GM21737 (cell line): Measurements from ENCODE around the gene FHOD1.

ENCODE experiments used
- ATAC-seq: cut with Tn5 transposase; IDR thresholded peaks from one replicate; pipeline ENCODE4 v1.9.1; 2021; ENCODE audit warnings: mild to moderate bottlenecking, moderate library complexity; ENCODE audit not compliant: unreplicated experiment

The FHOD1 gene

DNA sequence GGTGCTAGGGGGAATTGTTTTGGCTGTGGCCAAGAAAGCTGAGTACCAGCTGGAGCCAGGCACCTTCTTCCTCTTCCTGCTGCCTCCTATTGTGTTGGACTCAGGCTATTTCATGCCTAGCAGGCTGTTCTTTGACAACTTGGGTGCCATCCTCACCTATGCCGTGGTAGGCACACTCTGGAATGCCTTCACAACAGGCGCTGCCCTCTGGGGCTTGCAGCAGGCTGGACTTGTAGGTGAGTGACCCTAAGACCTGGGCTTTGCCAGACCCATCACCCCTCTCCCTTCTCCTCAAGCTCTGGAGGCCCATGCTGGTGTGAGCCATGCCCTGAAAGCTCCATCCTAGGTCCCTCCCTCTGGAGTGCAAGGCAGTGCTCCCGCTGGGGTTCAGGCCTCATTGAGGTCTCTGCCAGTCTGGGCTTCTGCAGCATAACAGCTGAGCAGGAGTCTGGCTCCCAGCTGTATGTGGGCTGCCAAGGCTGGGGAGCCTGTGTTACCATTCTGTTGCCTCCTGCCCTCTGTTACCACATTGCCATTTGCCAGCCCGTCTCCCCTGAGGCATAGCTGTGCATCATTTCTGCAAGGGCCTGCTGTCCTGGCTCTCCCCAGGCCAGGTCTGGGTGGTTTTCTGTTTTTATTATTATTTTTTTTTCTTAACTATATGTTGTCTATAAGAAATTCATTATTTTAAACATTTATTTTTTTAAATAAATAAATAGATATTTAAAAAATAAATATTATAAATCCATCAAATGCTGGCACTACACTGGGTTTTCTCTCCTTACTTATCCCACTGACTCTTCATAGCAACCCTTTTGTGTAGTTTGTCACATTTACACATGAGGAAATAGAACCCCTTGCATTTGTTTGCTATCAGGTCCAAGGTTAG, 5.6 kb upstream of the FHOD1 start:
- no peak for ATAC-seq

DNA sequence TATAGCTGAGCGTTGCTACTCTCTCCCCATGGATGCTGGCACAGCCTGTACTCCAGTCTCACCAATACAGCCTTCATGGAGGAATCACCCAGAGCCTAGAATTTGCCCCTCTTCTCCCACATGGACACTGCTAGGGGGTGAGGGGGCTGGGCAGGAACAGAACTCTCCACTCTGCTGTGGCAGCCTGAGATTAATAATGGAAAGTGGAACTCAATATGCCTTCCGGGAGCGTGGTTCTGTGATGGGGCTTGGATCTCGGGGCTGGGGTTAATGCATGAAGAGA, 2.7 kb upstream of the FHOD1 start:
- no peak for ATAC-seq

DNA sequence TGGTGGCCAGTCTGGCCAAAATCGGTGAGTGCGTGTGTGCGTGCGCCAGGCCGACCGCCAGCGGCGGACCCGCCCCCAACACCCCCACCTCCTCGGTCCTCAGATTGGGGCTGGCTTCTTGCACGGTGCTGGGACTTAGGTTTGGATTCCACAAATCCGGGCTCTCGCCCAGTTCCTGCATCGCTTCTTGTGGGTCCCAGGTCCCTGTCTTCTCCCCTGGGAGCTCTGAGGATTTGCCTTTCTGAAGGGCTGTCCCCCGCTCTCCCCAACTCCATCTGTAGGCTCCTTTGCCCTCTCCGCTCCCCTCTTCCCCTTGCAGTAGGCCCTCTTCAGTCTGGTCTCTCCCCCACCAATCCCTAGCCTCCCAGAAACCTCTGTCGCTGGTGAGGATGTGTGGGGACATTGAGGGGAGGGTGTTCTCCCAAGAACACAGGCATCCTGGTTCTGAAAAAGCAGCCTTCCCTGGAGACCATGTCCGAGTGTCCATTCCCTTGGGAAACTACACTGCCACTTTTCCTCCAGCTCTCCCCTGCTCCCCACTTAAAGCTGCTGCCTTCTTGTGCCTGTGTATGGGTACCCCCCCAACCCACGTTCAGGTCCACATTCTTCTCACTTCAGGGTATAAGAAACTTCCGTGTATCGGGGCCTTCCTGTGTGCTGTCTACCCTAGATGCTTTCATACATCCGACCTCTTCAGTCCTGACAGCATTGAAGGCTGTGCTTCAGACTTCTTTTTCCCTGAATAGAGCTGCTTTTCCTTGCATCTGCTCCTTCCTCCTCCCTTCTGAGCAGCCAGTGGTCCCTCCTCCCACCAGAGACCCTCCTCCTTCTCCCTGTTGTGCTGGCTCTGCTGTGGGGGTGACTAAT, 2.1 kb upstream of the FHOD1 start:
- ATAC-seq = no peak

DNA sequence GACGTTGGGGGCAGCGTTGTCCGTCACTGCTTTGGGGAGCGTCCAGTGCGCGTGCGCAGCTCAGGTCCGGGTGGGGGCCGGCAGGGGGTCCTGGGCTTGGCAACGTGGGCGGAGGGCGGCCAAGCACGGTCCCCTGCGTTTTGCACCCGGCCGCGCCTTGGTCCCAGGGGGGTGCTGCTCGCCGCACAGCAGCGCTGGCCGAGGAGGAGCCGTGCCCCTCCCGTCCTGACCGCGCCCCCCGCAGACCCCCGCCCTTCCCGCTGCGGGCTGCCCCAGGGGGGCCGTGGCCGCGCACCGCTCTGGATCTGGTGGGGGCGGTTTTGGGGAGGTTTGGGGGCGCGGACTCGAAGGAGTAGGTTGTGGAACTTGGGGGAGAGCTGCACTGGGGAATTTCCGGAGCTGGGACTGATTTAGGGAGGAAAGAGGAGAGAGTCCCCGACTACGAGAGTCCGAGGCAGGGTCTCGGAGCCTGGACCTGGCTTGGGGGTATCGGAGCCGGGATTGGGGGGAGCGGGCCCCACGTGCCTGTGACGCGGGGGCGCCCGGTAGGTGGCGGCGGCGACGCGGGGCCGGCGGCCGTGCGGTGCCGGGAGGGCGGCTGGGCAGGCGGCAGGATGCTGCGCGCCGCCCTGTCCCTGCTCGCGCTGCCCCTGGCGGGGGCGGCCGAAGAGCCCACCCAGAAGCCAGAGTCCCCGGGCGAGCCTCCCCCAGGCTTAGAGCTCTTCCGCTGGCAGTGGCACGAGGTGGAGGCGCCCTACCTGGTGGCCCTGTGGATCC, 1.3 kb upstream of the FHOD1 start, which contains the start of gene SLC9A5:
Gene SLC9A5, plus strand, starts transcription at position 579 of the 777 bp plus-strand sequence. Its CDS starts 36 bp downstream, at position 615.
- ATAC-seq = no peak

DNA sequence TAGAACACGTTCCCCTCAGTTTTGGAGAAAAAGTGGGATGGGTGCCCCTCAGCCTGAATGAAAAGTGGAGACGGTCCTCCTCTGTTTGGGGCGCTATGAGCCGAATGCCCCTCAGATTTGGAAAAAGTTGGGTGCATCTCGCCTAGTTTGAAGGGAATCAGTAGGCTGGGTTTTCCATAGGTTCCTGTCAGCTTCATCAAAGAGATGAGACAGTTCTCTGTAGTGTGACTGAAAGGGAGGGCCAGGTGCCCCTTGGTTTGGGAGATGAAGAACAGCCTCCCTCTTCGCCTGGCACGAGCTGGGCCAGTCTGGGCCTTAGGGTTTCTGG, 756 bp upstream of the FHOD1 start:
- no peak for ATAC-seq

DNA sequence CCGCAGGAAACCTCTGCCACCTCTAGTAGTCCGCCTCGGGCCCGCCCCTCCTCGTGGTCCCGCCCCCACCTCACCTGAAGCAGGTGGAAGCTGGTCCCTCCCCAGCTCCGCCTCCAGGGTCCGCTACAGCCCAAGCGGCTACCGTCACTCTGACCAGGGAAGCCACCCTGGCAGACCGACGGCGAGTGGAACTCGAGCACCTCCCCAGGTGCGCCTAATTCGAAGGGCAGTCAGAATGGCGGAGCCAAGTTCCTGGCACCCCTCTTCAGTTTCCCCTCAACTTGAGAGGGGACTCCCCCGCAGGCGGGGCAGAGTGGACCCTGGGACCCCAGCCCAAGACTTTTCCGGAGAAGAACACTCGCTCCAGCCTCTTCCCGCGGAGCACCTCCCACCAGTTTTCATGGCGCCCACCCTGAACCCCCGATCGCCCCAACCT, 507 bp downstream of the FHOD1 start:
- peak; percentile 16 for ATAC-seq

DNA sequence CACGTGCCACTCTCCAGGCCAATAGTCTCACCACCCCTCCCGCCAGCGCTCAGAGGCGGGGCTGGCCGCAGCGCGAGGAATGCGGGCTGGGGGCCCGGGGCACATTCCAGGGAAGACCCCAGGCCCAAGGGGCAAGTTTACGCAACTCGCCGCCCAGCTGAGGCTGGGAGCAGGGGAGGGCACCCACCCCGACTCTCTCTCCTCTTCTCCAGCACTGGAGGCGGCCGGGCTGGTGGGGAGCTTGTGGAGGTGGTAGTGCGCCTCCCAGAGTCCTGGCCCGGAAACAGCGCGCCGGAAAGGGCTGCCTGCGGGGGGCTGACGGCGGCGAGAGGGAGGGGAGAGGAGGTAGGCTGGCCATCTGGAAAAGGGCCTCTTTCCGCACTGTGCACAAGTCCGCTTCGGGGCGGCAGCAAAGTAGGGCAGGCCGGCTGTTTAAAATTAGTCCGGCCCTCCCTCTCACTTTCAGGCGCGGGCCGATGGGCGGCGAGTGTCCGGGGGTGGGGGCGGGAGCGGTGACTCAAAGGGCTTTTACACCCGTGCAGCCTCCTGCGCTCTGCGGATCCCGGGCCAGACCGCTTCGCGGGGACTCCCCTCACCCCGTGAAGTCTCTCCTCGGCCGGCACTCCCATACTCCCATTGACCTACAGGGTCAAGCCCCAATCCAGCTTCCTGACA, 1.1 kb downstream of the FHOD1 start:
- peak; percentile 21 for ATAC-seq

DNA sequence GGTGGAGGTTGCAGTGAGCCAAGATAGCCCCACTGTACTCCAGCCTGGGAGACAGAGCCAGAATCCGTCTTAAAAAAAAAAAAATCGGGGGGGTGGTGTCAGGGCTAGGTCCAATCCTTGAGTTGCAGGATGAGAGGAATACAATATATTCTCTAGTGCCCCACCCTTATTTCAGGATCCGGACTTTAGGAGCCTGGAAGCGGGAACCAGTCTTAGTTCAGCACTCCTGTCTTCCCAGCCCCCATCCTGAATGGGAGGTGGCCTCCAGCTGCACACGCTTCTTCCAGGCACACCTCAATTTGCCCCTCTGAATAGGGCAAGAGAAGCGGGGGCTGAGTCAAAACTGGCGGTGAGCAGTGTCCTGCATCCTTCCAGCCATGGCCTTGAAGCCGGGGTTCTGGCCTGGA, 1.6 kb downstream of the FHOD1 start:
- ATAC-seq = no peak

DNA sequence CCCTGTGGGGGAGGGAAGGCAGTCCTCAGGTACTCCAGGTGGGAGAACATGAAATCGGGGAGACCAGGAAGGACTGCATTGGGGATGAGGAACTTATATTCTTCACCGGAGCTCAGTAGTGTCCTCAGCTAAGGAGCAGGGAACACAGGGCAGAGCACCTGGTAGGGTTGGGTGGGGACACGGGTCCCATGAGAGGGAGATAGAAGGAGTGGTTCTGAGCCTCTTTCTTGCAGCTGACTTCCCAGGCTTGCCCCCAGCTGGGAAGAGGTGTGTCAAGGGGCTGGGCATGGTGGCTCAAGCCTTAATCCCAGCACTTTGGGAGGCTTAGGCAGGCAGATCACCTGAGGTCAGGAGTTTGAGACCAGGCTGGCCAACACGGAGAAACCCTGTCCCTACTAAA, 2.1 kb downstream of the FHOD1 start:
- no peak for ATAC-seq

DNA sequence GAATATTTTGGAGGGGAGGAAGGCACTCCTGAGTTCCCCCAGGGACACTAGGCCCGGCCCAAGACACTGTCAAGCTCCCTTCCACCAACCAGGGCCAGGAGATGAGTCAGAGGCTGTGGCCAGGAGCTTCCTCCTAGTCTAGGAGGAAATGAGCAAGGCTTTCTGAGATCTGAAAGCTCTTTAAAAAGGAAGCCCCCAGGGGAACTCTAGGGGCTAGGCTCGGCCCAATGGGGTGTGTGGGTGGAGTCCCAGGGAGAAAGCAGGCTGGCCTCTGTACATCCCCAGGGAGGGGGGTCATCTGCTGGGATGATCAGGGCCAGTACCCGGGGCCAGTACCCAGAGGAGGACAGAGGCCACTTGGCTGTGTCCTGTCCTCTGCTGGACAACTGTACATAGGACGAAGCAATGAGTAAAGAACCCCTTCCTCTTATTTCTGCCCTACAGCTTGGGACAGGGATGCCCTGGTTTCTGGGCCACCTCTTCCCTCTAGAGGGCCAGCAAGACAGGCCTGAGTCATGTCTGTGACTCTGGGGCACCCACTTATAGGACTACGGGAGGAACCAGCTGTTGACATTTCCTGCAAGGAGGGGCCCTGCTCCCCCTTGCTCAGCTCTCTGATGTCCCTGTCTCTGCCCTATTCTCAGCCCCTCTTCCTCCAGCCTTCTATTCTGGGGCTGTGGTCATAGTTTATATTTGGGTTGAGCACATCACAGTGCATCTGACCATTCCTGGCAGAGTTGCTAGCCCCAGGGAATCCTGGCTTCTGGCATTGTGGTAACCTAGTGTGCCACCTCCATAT, 2.7 kb downstream of the FHOD1 start:
- peak; percentile 44 for ATAC-seq

DNA sequence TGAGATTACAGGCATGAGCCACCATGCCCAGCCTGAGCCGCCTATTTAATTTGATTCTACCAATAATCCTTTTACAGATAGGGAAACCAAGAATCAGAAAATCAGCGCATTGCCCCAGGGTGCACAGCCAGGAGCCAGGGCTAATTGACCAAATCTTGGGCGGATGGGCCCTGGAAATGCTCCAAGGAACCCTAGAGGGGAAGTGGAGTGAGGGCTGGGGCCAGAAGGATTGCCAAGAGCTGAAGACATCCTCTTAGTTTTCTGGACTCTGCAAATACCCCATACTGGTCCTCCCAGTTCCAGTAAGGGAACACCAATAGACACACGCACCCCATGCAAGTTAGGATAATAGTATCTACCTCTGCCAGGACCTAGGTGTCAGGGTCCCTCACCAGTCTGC, 3.8 kb downstream of the FHOD1 start:
- ATAC-seq = no peak

DNA sequence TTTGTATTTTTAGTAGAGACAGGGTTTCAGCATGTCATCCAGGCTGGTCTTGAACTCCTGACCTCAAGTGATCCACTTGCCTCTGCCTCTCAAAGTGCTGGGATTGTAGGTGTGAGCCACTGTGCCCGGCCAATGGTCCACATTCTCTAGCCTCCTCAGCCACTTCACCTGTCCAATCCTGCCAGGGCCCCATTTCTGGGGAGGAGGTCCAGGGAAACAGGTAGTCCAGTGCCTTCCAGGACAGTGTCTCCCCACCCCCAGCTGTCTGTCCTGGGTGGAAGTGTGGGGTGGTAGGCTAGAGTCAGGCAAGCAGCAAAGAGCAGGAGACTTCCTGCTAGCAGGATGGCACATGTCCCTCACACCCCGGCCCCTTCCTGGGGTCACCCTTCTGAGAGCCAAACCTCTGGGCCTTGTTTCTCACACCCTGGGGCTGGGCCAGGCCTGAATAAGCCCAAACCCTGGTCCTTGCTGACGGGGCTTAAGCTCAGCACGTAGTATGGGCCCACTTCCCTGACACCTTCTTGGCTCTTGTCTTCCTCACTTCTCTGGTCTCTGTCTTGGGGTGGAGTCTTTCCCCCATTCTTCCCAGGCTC, 5.0 kb downstream of the FHOD1 start:
- no peak for ATAC-seq

DNA sequence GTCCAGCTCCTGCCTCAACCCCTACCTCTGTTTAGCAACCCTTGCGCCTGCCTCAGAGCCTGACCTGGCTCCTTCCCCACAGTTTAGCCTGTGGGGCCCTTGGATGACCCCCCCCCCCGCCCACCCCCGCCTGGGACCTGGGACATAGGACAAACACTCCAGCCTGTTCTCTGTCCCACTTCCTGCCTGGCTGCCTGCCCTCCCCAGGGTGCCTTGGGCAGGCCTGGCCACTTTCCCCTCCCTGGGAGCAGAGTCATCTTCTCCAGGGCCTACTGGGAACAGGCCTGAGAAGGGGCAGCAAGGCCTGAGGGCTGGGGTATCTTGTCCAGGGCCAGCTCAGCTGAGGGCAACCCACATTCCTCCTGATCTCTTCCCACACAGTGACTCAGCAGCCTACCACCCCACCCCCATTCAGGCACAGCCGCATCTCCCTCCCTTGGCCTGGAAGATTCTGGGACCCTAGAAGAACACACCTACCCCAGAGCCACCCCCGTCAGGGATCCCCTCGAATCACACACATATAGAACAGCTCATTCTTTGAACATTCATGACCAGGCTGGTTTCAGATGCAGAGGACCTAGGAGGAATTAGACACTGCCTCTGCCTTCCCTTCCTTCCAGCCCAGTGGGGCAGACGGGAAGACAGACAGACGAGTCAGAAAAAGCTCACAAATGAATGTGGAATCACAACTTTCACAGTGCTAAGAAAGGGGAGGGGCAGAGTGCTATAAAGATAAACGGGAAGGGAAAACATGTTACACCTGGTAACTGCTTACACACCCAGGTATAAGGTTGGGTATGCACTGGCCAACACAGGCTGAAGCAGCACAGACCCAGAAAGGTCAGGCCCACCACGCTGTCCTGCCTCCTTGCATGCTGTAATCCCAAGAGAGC, 6.0 kb downstream of the FHOD1 start:
- no peak for ATAC-seq

DNA sequence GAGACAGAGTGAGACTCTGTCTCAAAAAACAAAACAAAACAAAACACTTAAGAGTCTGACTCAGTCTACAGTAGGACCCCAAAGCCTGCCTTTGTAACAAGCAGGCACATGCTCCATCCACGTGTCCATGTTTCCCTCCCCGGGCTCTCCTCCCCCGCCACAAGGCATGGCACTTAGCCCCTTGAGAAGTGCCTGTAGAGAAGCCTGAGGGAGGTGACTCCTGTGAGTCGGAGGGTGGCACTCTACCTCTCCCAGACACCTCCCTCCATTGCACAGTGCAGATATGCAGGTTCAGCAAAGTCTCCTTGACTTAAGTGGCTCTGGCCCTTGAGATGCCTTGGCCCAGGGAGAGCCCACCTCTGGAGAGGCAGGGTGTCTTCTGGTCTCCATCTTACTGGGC, 6.8 kb downstream of the FHOD1 start:
- no peak for ATAC-seq

DNA sequence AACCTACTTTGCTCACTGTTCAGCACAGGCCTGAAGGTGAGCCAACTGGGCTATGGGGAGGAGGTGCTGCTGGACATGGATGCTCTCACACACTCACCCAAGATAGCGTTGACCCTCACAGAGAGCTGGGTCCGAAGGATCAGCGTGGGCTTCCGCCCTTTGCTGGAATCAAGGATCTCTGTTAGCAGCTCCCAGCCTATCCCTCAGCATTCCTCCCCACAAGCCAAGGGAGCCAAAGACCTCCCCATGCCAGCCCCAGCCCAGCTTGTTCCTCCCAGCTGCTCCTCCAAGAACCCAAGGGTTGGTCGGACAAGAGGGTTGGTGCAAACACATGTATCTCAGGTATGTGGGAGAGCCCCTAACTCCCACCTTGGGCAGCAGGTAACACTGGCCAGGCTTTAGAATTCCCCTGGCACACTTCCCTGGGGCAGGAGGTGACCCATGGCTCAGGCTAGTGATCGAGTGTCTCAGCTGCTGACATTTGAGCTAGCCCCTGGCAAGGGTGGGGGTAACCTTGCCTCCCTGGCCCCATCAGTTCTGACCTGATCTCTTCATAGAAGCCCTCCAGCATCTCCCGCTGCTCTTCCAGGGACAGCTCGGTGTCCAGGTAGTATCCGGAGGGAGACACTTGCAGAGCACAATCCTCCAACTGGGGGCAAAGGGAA, 8.3 kb downstream of the FHOD1 start:
- ATAC-seq = no peak

DNA sequence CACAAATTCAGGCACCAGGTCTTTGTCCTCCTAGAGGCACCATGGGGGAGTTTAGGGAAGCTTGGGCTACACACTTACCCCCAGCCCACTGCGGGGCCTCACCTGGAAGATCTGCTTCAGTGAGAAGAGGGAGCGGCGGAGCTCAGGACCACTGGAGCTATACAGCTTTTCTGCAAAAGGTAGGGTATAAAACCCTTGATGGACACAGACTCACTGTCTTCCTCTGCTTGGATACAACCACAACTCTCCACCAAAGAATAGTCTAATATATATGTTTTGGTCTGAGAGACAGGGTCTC, 9.1 kb downstream of the FHOD1 start:
- no peak for ATAC-seq

DNA sequence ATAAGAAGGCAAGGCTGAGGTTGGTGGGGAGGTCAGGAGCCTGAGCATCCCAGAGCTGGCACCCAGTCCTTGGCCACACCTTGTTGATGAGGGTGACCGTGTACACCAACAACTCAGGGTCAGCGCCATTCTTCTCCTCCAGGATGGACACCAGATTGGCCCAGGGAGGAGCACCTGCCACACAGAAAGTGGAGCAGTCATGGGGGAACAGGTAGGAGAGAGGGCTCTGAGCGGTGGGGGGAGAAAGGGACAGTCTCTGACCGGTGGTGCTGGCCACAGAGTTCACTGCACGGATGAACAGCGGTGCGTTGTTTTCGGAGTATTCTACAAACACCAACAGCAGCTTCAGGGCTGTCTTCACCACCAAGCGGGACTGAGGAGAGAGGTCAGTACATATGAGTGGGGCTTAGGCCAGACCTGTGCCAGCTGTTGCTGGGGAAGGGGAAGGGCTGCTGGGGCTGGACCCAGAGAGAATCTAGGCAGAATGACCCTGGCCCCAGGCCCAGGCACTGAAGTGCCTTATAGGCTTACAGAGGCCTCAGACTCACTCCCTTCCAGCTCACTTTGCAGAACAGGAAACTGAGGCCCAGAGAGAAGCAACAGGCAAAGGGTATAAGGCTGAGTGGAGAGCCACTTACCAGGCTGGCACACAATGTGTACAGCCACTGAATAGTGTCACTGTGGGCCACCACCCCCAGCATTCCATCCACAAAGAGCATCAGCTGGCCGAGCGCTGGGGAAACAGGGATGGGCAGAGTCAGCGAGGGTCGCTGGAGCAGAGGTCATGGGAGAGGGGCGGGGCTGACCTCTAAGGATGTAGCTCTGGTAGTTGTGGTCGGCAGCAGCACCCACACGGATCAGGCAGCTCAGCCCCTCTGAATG, 9.6 kb downstream of the FHOD1 start:
- ATAC-seq = no peak
